Panc1 (cell line): Measurements from ENCODE around the gene GPR50. TPM values are rescaled to one million over a fixed set of nuclear protein-coding genes. Genes with fewer than 3 reads are reported as not detected.

Source experiments
- ATAC-seq: fragments of 200-7000 bp; cut with Tn5 transposase; 2 replicates; pipeline ENCODE4 v1.9.1; 2020; ENCODE audit warnings: mild to moderate bottlenecking, moderate library complexity
- Bru-seq: library from RNA; stranded (reverse); fragments of 400-500 nt; gene quantifications from one replicate; lab custom pipeline; 2021; lab: Mats Ljungman, UMichigan
- BruChase-seq, 2 experiments: library from RNA; stranded (reverse); fragments of 400-500 nt; gene quantifications; one replicate each; lab custom pipeline; 2021; lab: Mats Ljungman, UMichigan
- BruUV-seq: library from RNA; stranded (reverse); fragments of 400-500 nt; replicated peaks from 2 replicates; lab custom pipeline; 2021; lab: Mats Ljungman, UMichigan
- CTCF ChIA-PET: fragments of 300-600 bp; sonication (Branson Sonifier 250); formaldehyde crosslinking; loops from one replicate; lab custom pipeline; 2022; ENCODE audit warnings: antibody characterized with exemption; lab: Charles Lee
- POLR2A ChIA-PET: fragments of 300-600 bp; sonication (Branson Sonifier 250); formaldehyde crosslinking; loops from one replicate; lab custom pipeline; 2022; ENCODE audit warnings: antibody characterized with exemption; lab: Charles Lee
- DNase-seq: peaks from one replicate; pipeline ENCODE4 v3.0.0-alpha.2; 2010; ENCODE audit warnings: low read depth, low spot score
- H3K27ac ChIP-seq: 2 replicates; pipeline ENCODE4 v1.5.1; 2011; ENCODE audit warnings: mild to moderate bottlenecking, low read length, inconsistent platforms
- H3K27me3 ChIP-seq: fragments of 200-500 bp; sonication (Bioruptor generic); 2 replicates; pipeline ENCODE4 v1.6.0; 2014; ENCODE audit warnings: low read length, inconsistent platforms; ENCODE audit not compliant: control insufficient read depth, insufficient read depth
- H3K36me3 ChIP-seq: fragments of 200-500 bp; sonication (Bioruptor generic); 2 replicates; pipeline ENCODE4 v1.5.1; 2014; ENCODE audit warnings: inconsistent platforms, mild to moderate bottlenecking, low read length, moderate library complexity; ENCODE audit not compliant: control insufficient read depth, insufficient read depth
- H3K4me1 ChIP-seq: 2 replicates; pipeline ENCODE4 v1.5.1; 2011; ENCODE audit warnings: inconsistent platforms, mild to moderate bottlenecking, low read length, moderate library complexity; ENCODE audit not compliant: control insufficient read depth, insufficient read depth
- H3K4me3 ChIP-seq, 2 experiments: 2 replicates each; pipeline ENCODE4 v1.5.1; 2011 to 2012; ENCODE audit warnings: low read depth in 2 of 2, low read length in 2 of 2, mild to moderate bottlenecking in 2 of 2, inconsistent platforms in 1 of 2, moderate library complexity in 1 of 2
- H3K9me3 ChIP-seq: fragments of 200-500 bp; sonication (Bioruptor generic); 2 replicates; pipeline ENCODE4 v1.5.1; 2014; ENCODE audit warnings: low read depth, mild to moderate bottlenecking, inconsistent platforms, low read length, moderate library complexity; ENCODE audit not compliant: control insufficient read depth, insufficient read depth
- POLR2AphosphoS5 ChIP-seq: IDR thresholded peaks from 2 replicates; pipeline ENCODE4 v1.6.1; 2012; ENCODE audit warnings: mild to moderate bottlenecking, low read depth, low read length, moderate library complexity
- SIN3A ChIP-seq: IDR thresholded peaks from 2 replicates; pipeline ENCODE4 v1.6.1; 2012; ENCODE audit warnings: low read depth, mild to moderate bottlenecking, low read length, moderate library complexity, borderline replicate concordance; ENCODE audit not compliant: insufficient read depth
- TCF7L2 ChIP-seq: IDR thresholded peaks from 2 replicates; pipeline ENCODE4 v1.6.1; 2011; ENCODE audit warnings: mild to moderate bottlenecking, low read depth, low read length, inconsistent platforms
- in situ Hi-C: cut with HindIII; loops from 2 replicates; pipeline ENCODE4 v1.10.0; 2016; ENCODE audit warnings: low sequenced_read_pairs, low pct_unique_long_range_greater_than_20kb
- intact Hi-C: fragments of 100-400 bp; cut with micrococcal nuclease; formaldehyde crosslinking; loops from one replicate; pipeline ENCODE4 v1.10.0; 2022; ENCODE audit not compliant: unreplicated experiment
- long read RNA-seq: library from polyadenylated mRNA; unstranded; transcript quantifications from one replicate; pipeline ENCODE4 v2.0.0, GENCODE V29; 2021; ENCODE audit not compliant: unreplicated experiment
- polyA plus RNA-seq: library from polyadenylated mRNA; unstranded; fragments of >200 nt; gene quantifications from one replicate; pipeline ENCODE4 v1.2.1, GENCODE V29; 2012; ENCODE audit warnings: missing spikeins; ENCODE audit not compliant: insufficient read length
- total RNA-seq: library from RNA; stranded (reverse); gene quantifications from one replicate; pipeline ENCODE4 v1.2.1, GENCODE V29; 2021; ENCODE audit not compliant: unreplicated experiment
- TF ChIP-seq, protein P1 (sequence below): fragments of 450-650 bp; IDR thresholded peaks from 2 replicates; pipeline ENCODE4 v1.5.1; 2017; ENCODE audit warnings: mild to moderate bottlenecking
- TF ChIP-seq, protein P2 (sequence below), 2 experiments: IDR thresholded peaks; 2 replicates each; pipeline ENCODE4 v1.6.1; 2011 to 2012; ENCODE audit warnings: low read depth in 2 of 2, control low read depth in 1 of 2, low read length in 1 of 2, mild to moderate bottlenecking in 1 of 2, moderate library complexity in 1 of 2; ENCODE audit not compliant: insufficient read depth in 1 of 2

GPR50 gene
- total RNA-seq (0.26 TPM), Bru-seq, nascent RNA (not detected), BruChase-seq, experiment 1, labeled RNA remaining after a 2-hour chase (percentile 12 among the genes with signal in this experiment), BruChase-seq, experiment 2, labeled RNA remaining after a 6-hour chase (percentile 27 among the genes with signal in this experiment)
- polyA plus RNA-seq: not detected
- long read RNA-seq: 0 reads

DNA sequence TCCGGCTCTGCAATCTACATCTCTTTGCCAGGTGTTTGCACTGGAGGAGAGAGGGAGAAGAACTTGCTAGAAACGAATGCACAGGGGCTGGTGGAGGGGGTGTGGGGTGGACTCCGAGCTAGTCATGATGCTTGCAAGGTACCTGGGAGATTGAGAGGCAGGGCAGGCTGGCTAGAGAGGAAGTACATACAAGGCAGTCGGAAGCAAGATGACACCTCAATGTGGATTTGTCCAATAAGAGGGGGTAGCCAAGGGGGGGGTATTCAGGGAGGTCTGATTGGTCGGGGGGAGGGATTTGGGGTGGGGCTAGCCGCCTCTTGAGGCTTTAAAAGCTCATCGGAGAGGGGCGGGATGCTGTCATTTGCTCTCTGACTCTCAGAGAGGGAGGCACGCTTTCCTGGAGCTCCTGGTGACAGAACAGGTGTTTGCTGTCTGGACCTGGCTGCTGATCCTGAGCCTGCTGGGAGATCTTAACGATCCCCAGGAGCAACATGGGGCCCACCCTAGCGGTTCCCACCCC is at the start of gene GPR50:
Gene GPR50 (plus strand): TSS at position 354 of the 520 bp plus-strand sequence. CDS start 138 bp downstream, at position 492.
- peaks cover 19% of the 10 kb centered on the region for H3K27me3 ChIP-seq
- TF ChIP-seq, protein P1, sequence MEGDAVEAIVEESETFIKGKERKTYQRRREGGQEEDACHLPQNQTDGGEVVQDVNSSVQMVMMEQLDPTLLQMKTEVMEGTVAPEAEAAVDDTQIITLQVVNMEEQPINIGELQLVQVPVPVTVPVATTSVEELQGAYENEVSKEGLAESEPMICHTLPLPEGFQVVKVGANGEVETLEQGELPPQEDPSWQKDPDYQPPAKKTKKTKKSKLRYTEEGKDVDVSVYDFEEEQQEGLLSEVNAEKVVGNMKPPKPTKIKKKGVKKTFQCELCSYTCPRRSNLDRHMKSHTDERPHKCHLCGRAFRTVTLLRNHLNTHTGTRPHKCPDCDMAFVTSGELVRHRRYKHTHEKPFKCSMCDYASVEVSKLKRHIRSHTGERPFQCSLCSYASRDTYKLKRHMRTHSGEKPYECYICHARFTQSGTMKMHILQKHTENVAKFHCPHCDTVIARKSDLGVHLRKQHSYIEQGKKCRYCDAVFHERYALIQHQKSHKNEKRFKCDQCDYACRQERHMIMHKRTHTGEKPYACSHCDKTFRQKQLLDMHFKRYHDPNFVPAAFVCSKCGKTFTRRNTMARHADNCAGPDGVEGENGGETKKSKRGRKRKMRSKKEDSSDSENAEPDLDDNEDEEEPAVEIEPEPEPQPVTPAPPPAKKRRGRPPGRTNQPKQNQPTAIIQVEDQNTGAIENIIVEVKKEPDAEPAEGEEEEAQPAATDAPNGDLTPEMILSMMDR: no peak
- TF ChIP-seq, protein P2, sequence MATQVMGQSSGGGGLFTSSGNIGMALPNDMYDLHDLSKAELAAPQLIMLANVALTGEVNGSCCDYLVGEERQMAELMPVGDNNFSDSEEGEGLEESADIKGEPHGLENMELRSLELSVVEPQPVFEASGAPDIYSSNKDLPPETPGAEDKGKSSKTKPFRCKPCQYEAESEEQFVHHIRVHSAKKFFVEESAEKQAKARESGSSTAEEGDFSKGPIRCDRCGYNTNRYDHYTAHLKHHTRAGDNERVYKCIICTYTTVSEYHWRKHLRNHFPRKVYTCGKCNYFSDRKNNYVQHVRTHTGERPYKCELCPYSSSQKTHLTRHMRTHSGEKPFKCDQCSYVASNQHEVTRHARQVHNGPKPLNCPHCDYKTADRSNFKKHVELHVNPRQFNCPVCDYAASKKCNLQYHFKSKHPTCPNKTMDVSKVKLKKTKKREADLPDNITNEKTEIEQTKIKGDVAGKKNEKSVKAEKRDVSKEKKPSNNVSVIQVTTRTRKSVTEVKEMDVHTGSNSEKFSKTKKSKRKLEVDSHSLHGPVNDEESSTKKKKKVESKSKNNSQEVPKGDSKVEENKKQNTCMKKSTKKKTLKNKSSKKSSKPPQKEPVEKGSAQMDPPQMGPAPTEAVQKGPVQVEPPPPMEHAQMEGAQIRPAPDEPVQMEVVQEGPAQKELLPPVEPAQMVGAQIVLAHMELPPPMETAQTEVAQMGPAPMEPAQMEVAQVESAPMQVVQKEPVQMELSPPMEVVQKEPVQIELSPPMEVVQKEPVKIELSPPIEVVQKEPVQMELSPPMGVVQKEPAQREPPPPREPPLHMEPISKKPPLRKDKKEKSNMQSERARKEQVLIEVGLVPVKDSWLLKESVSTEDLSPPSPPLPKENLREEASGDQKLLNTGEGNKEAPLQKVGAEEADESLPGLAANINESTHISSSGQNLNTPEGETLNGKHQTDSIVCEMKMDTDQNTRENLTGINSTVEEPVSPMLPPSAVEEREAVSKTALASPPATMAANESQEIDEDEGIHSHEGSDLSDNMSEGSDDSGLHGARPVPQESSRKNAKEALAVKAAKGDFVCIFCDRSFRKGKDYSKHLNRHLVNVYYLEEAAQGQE (IDR thresholded peaks at IDR 0.05; ENCODE audit: insufficient read depth in 1 of 2, low read depth in 2 of 2, low read length in 1 of 2): no peak
- TF ChIP-seq POLR2AphosphoS5: no peak
- no peak for TF ChIP-seq TCF7L2
- no peak for TF ChIP-seq SIN3A
- intact Hi-C loops: no loop called here

DNA sequence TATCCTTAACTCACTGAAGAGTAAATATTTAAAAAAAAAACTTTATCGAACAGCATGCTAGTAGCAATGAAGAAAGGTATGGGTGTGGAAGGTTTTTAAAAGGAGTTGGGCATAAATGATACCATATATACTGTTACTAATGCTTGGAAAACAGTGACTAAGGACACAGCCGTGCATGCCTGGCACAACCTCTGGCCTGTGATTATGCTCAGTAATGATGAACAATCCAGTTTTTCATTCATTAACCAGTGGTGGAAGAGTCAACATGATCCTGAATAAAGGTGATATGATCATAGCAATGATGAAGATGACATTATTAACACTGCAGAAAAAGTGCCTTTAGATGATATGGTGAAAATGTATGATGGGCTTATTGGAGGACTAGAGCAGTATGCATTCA is 43.9 kb upstream of the GPR50 start:
- Histone ChIP-seq H3K4me1 (no peaks in the 10 kb centered on the region), H3K27ac (no peak overlapping the region), H3K36me3 (no peaks in the 10 kb centered on the region), H3K9me3 (0 out of 2 replicates have a peak, but pooled peaks cover 6% of the 10 kb centered on the region), H3K27me3 (no peaks in the 10 kb centered on the region), H3K4me3 (no peak overlapping the region)
- DNase-seq (no peak), ATAC-seq (no peak)
- no peak for TF ChIP-seq TCF7L2
- TF ChIP-seq, protein P2 (IDR thresholded peaks at IDR 0.05; ENCODE audit: insufficient read depth in 1 of 2, low read depth in 2 of 2, low read length in 1 of 2): no peak
- TF ChIP-seq, protein P1: no peak
- no peak for TF ChIP-seq POLR2AphosphoS5
- no peak for TF ChIP-seq SIN3A
- ChIA-PET POLR2A (no interaction called here), CTCF (no interaction called here)
- intact Hi-C loops: no loop called here
- in situ Hi-C loops: no loop called here
- no TSS peak for BruUV-seq

More for the DNA sequence above, at the start of gene GPR50:
- Histone ChIP-seq H3K27ac (no peak within 1 kb of the TSS), H3K4me1 (peaks cover 4% of the 10 kb centered on the region), H3K9me3 (no peaks in the 10 kb centered on the region), H3K36me3 (no peaks in the 10 kb centered on the region), H3K4me3 (peak within 1 kb of the TSS in 1 of 2 experiments; percentile 18; a peak in 1 of 4 replicates)
- CTCF ChIA-PET: no interaction called here
- ATAC-seq: 0 out of 2 replicates have a peak, but pooled peaks have one; percentile 7
- DNase-seq: no peak
- no TSS peak for BruUV-seq
- POLR2A ChIA-PET: no interaction called here
- in situ Hi-C loops: no loop called here
